Measurements from ENCODE around the gene RCVRN.

DNA sequence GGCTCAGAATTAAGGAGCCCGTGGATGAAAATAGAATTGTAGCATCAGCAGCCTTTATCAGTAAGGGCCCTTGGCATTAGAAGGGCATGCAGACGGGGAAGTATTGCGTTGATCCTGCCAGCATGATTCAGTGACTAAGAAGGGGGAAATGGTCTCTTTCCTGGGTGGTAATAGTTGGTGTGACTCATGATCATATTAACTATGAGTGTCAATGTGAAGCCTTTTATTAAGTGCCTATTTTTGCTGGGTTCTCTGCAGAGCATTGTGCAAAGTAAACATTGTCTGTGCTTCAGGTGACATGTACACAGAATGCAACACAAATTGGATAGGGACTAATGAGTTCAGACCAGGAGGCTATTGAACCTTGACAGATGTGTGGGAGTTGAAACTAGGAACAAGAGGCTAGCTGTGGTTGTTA is 24.5 kb downstream of the RCVRN start:
- TF ChIP-seq, protein P1, sequence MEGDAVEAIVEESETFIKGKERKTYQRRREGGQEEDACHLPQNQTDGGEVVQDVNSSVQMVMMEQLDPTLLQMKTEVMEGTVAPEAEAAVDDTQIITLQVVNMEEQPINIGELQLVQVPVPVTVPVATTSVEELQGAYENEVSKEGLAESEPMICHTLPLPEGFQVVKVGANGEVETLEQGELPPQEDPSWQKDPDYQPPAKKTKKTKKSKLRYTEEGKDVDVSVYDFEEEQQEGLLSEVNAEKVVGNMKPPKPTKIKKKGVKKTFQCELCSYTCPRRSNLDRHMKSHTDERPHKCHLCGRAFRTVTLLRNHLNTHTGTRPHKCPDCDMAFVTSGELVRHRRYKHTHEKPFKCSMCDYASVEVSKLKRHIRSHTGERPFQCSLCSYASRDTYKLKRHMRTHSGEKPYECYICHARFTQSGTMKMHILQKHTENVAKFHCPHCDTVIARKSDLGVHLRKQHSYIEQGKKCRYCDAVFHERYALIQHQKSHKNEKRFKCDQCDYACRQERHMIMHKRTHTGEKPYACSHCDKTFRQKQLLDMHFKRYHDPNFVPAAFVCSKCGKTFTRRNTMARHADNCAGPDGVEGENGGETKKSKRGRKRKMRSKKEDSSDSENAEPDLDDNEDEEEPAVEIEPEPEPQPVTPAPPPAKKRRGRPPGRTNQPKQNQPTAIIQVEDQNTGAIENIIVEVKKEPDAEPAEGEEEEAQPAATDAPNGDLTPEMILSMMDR (IDR thresholded peaks at IDR 0.05; ENCODE audit: borderline replicate concordance, extremely low read depth, low read length, poor library complexity, severe bottlenecking): no peak
- no peak for TF ChIP-seq EZH2 (IDR thresholded peaks at IDR 0.05; ENCODE audit: borderline replicate concordance, low read depth, low read length, severe bottlenecking)
